GM21526 (cell line): Measurements from ENCODE around the gene DAAM2.

Experiments used
- ATAC-seq: cut with Tn5 transposase; IDR thresholded peaks from one replicate; pipeline ENCODE4 v1.9.1; 2021; ENCODE audit warnings: moderate library complexity; ENCODE audit not compliant: unreplicated experiment, low FRiP score

Gene DAAM2

GRCh38 chr6:39841923-39842322, 49.7 kb downstream of the DAAM2 start:
- no peak for ATAC-seq

DNA sequence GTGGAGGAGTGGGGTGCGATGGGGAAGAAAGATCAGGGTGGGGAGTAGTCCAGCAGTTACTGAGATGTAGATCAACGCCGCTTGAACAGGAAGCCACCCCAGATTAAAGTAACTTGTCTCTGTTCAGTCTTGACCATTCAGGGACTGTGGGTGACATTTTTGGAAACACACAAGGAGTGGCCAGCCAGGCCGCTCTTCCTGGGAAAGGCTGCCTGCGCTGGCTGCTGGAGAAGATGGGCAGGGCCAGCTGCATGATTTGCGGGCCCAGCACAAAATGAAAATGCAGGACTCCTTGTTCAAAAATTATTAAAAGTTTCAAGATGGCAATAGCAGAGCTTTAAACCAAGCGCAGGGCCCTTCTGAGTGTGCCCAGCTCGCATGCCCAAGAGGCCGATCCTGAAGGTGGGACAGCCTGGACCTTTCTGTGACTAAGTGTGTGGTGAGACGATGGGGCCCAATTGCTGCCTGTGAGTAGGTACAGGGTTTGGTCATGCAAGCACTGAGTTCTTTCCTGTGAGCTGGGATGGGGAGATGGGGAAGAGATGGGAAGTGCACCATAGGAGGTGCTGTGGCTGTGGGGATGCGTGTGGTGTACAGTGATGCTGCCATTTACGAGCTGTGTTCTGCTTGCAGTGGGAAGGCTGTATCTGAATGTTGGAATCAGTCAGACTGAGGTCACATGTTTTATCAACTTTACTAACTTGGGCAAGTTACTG, 51.3 kb downstream of the DAAM2 start:
- ATAC-seq, result no peak

DNA sequence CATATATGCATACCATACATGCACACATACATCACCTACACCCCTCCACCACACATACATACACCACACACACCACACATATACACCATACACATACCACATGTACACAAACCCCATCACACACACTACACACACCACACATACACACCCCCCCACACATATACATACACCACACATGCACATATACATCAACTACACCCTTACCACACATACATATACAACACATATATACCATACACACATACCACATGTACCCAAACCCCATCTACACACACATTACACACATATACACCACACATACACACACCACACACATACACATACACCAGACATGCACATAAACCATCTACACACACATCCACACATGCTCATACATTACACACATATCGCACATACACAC, 52.7 kb downstream of the DAAM2 start:
- no peak for ATAC-seq

- ATAC-seq, result no peak
Measured at GRCh38 chr6:39847221-39847620, 55.0 kb downstream of the DAAM2 start.

- ATAC-seq, result no peak
Measured at GRCh38 chr6:39848171-39848570, 56.0 kb downstream of the DAAM2 start.

DNA sequence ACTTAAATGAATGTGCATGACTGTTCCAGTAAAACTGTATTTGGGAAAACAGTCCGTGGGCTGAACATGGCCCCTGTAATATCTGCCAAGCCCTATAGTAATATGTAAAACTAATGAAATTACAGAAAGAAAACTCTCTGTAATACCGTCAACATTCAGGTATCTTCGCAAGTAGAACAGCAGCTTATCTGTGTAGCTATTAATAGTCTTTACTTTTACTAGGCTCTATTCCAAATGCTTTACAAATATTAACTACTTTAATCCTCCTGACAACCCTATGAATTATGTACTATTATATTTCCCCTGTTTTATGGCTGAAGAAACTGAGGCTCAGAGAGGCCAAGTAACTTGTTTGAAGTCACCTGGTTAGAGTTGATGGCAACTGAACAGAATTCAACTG, 57.1 kb downstream of the DAAM2 start:
- no peak for ATAC-seq

GRCh38 chr6:39849764-39850163, 57.6 kb downstream of the DAAM2 start:
- no peak for ATAC-seq

DNA sequence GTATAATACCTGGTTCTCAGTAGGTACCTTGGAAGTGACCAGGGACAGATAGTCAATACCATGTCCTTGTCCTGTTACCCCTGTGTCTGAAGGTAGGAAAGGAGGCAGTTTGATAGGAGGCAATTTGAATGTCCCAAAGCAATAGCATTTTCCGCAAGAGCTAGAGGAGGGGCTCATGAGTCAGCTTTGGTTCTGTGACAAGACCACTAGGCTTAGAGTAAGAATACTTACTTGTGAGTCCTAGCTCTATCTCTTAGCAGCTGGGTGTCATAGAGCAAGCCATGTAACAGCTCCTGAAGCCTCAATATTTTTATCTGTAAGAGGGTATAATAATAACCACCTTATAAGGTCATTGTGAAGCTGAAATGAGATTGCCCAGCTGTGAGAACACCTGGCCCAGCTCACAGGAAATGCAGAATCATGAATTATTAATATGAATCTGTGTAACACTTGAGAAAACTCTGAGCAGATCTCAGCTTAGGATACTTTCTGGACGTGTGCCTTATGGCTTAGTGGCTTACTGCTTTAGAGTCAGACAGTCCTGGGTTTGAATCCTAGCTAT, 58.6 kb downstream of the DAAM2 start:
- no peak for ATAC-seq

DNA sequence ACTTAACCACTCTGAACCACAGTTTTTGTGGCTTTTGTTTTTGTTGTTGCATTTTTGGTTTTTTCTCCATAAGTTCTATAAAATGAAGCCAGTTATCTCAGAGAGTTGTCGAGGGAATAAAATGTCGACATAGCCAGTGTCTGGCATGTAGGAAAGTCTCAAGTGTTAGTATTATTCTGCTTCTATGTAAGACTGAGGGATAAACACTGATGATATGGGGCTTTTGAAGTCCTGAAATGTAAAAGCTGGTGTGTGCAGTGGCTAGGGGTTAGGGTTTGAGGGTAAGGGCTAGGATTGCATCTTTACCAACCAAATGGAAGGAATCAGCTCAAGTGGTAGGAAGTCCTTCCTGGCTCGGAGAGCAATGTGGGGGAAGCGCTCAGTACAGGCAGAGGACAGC, 59.2 kb downstream of the DAAM2 start:
- ATAC-seq, result no peak

DNA sequence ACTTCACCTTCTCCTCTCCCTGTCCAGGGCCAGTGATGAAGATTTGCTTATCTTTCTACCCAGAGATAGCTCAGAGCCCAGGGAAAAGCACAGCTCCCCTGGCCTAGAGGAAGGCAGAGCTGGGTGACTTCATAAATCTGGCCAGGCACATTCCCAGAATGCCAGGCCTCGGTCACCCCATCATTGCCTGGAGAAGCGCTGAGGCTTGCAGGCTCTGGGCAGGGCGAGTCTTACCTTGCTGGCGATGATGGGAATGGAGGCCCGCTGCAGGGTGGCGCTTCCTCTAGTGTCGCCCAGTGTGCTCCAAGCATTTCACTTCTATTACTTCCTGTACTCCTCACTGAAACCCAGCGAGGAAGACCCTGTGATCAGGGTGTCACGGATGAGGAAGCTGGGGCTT, 60.1 kb downstream of the DAAM2 start:
- ATAC-seq, result no peak

- ATAC-seq, result no peak
Measured at GRCh38 chr6:39853604-39854003, 61.4 kb downstream of the DAAM2 start.

DNA sequence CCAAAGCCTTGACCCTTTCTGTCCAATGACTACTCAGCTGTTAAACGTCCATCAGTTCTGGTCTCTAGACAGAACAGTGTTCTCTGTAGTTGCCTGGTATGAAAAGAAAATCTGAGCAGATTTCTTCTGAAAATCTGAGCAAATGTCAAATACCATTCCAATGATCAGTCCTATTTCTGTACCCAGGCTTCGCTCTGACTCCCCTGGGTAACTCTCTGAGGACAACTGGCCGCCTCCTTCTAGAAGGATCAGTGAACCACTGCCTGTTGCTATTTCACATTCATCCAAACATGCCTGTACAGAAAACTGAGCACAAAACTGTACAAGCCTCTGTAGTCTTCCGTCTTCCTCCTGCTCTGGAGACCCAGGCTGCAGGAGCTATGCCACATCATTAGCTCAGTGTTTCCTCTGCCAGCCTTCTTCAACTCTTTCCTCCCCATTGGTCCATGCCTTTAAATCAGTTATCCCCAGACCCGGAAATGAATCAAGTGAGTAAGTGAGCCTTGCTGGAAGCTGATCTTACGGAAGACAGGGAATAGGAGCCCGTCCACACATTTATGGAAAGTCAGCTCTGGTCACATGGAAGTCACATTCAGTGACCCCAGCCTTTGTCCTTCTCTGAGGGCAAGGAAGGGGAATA, 63.3 kb downstream of the DAAM2 start:
- ATAC-seq, result no peak

GRCh38 chr6:39859025-39859424, 66.8 kb downstream of the DAAM2 start:
- ATAC-seq, result no peak

GRCh38 chr6:39861663-39862062, 69.5 kb downstream of the DAAM2 start:
- no peak for ATAC-seq

GRCh38 chr6:39865011-39865888, 73.1 kb downstream of the DAAM2 start:
- ATAC-seq, result no peak

- ATAC-seq, result no peak
Measured at GRCh38 chr6:39867592-39867991, 75.4 kb downstream of the DAAM2 start.

- no peak for ATAC-seq
Measured at GRCh38 chr6:39870950-39871349, 78.8 kb downstream of the DAAM2 start.

DNA sequence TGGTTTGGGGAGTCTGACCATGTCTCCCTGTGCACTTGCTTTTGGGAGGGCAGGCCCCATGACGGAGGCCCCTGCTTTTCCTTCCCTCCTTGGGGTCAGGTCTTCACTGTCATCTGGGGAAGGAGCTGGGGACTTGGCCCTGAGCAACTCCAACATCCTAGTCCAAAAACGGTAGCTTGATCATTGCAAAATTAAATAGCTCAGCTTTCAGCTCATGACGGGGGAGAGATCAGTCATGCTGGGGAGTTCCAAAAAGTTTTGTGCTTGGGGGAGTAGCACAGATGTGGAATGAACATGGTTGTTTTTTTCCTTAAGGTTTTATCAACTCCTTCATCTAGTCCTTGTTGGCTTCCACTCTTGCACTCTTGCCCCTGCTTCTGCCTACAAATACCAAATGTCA, 81.3 kb downstream of the DAAM2 start:
- no peak for ATAC-seq

- ATAC-seq, result no peak
Measured at GRCh38 chr6:39876111-39876510, 83.9 kb downstream of the DAAM2 start.

DNA sequence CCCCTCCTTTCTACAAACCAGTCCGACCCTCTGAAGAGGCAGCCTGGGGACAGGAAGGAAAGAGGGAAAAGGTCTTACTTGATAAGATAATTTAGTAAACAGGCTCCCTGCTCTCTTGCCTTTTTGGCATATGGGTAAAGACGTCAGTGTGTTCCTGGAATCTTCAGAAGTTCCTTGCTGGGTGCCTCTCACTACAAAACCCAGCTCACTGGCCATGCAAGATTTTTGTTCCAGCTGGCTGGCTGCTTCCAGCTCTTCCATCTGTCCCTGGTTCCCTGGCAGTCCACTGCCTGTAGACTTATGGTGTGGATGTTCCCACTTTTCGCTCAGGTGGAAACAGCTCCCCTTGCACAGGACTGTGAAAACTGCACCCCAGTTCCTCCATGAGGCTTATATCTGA, 84.7 kb downstream of the DAAM2 start:
- ATAC-seq, result no peak

DNA sequence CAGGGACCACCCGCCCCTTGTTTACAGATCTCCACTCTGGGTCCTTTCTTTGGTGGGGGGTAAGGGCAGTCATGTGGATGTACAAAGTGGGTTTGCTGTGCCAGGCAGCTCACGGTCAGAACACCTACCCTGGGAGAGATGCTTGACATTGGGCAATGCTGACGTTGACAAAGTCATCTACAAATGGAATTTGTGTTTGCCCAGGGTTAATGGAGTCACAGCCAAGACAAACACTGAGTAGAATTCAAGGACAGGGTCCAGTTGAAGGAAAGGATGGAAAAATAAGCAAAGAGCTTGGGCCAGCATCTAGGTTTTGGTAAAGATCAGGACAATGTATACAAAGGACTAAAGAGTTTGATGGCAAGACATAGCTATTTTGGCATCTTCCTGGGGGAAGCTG, 87.4 kb downstream of the DAAM2 start:
- ATAC-seq, result no peak
